NOMO-1 treated with DMSO at 0.1 percent for 48 hours (cell line): ENCODE results near the gene ZFYVE28.

Experiments used
- DNase-seq: peaks from one replicate; lab custom pipeline; 2025; ENCODE audit not compliant: unreplicated experiment; lab: John Stamatoyannopoulos, UW

Gene ZFYVE28

DNA sequence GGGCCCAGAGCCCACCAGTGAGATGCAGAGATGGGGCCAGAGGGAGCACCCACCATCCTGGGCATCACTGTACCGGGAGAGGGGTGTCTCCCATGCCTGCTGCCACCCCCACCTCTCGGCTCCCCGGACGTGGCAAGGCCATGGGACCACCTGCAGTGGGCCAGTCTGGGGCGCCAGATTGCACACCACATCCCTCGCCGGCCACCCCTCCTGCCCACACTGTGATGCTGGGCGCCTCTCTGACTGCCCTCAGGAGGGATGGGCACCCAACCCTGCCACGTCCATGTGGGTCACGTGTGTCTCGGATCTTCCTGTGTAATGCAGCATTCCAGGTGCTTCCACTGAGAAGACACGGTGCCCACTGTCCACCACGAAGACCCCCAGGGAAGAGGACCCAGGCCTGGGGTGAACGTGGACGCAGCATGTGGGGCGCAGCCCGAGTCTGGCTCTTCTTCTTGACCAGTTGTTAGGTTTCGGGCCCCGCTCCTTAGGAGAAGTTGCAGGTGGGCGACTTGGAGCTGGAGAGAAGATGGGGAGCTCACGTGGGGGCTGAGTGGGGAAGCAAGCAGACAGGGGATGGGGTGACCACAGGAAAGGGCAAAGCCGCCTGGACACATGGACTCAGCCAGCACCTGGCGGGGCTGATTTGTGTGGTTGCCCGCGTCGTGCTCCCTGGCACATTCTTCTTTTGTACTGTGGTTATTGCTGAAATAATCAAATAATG is 47.7 kb downstream of the ZFYVE28 start:
- DNase-seq, result no peak

DNA sequence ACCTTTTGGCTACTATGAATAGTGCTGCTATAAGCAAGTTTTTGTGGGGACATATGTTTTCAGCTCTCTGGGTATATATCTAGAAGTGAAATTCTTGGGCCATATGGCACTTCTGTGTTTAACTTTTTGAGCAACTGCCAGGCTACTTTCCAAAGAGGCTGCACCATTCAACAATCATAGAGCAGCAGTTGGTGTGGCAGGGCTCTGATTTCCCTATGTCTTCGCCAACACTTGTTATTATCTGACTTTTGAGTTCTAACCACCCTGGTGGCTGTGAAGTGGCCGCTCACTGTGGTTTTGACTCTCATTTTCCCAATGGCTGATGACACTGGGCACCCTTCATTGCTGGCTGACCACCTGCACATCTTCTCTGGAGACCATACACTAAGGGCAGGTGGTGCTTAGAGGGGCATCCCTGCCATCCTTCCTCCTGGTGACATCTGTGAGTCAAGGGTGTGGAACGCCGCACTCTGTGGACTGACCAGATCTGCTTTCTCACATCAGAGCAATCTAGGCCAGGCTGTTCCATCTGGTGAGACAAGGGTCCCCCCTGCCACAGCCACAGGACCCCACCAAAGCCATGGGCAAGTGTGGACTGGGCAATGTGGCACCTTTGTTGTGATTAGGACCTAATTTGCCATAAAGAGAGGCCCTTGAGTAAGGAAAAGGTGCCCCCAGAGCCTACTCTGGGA is 49.6 kb downstream of the ZFYVE28 start:
- no peak for DNase-seq

DNA sequence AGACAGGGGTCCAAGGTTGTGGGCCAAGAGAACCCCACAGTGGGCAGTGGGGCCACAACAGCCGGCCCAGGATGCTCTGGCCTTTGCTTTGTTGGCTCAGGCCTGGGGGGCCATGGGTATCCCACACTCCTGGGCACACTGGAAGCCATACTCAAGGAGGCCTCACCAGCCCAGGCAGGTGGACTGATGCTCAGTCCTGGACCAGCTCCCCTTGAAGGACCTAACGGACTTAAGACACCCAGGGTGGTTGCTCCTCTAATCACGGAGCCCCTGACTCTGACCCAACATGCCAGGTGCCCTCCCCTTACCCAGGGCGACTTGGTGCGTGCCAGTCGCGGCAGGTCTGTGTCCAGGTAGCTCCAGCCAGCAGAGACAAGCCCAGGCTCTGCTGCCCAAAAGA is 50.8 kb downstream of the ZFYVE28 start:
- DNase-seq, result no peak

DNA sequence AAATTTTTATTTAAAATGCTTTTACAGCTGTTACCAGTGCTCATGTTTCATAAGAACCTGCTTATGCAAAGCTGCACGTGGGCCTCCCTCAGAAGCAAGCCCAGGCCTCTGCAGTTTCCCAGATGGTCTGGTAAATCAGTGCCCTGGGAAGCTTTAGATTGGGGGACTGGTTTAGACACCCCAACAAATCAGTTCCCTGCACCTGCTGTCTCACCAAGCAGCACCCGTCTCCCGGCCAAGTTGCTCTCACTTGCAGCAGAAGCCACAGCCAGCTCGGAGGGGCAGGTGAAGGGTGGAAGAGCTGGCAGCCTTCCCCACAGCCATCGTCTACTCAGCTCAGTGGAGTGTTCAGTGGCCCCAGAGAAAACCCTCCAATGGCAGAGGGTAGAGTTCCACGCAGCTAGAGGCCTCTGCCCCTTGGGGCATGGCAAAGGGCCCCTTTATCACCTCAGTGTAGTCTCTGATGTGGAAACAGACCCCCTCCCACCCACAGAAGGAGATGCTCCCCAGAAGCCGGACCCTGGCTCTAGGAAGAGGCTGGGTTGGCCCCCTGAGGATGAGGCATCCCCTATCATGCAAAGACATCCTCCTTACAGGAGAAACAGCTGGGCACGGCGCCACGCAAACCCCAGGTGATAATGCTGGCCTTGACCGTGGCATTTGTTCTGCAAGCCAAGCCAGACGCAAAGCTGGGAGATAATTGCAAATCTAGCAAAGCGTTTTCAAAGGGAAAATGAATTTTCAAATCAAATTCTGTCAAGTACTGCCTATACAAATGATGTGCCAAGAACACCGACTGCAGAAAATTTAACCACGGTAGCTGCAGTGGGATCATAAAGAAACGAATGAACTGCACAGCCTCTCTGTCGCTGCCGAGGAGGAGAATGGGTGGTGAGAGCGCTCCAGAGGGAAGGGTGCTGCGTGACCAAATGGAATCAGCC is 51.9 kb downstream of the ZFYVE28 start:
- DNase-seq, result no peak

DNA sequence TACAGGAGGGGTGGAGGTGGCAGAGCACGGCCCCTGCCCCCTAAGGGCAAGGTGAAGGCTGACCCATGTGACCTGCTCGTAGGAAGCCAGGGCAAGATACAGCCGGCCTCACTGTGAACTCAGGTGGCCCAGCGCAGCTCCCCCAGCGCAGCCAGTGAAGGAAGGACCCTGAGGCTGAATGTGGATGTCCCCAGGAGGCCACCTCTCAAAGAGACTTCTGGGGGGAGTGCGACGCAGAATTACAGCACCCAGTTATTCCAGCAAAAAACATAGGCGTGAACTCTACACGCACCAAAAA is 52.6 kb downstream of the ZFYVE28 start:
- DNase-seq, result no peak

DNA sequence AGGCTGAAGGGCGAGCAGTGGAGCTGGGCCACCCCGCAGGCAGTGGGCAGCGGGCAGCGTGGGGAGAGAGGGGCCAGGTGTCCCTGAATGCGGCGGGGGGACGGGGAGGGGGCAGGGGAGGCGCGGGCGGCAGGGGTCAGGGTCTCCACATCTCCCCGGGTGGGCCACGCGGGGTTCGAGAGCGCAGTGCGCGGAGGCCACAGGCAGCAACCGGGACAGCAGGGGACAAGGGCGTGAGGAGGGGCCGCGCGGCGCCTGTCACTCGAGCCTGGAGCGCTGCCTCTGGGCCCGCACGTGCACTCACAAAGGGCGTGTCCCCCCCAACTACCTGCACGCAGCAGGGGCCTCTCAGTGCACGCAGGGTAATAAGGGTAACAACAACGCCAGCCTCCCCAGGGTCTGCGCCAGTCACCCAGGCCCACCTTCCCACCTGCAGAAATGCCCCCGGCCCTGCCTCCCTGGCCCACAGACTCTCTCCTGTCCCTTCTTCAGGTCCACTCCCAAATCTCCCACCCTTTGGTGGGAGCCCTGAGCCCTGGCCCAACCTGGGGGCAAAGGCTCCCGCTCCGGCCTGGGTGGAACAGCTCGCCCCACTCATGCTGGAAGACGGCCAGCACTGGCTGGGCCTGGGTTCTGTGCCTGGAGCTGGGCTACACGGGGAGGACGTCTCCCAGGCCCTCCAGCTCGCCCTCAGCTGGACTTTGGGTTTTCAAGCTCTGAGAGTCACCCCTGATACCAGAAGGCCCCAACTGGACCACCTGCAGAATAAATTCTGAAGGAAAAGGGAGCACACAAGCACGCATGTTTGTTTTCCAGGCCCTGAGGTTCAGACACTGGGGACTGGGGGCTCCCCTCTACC is 53.2 kb downstream of the ZFYVE28 start:
- DNase-seq, result no peak

DNA sequence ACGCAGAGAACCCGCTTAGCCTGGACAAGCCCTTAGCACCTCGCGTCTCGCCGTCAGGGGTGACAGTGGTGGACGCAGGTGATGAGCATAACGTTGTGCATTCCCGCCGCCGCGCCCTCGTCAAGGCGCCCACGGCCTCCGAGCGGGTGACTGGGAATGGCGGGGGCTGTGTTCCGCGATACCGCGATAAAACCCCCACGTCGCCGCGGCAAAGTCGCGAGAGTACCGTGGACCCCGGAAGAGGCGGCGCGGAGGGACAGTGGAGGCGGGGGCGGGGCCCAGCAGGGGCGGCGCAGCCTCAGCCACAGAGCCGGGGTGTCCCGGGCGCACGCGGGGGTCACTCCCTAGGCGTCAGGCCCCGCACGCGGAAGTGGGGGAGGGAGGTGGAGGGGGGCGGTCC is 53.8 kb downstream of the ZFYVE28 start:
- no peak for DNase-seq

DNA sequence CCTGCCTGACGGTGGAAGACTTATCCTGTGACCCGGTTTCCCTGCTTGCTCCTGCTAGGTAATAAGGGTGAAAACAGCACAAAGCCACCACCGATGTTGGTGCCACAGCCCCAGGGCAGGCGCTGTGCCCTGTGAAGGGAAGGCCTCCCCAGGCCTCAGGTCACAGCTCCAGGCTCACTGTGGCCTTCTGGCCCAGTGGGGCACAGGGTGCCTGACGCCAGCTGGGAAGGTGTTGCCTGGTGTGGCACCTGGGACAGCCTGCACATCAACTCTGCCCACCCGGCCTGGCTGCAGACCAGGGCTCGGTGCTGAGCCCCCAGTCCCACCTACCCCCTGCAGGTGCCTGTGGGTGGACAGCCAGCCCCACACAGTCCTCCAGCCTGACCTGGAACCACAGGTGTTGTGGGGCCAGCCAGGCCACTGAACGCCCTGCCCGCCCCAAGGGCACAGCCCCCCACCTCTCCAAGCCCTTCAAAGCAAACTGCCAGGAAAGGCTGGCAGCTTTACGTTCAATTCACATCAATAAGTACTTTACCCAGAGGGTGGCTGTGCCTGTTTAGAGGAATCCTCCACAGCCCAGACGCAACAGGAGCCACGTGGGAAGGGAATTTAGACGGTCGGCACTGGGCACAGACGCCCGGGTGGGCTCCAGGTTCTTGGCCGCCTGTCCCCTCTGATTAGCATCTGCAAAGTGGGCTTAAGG is 54.3 kb downstream of the ZFYVE28 start:
- no peak for DNase-seq

DNA sequence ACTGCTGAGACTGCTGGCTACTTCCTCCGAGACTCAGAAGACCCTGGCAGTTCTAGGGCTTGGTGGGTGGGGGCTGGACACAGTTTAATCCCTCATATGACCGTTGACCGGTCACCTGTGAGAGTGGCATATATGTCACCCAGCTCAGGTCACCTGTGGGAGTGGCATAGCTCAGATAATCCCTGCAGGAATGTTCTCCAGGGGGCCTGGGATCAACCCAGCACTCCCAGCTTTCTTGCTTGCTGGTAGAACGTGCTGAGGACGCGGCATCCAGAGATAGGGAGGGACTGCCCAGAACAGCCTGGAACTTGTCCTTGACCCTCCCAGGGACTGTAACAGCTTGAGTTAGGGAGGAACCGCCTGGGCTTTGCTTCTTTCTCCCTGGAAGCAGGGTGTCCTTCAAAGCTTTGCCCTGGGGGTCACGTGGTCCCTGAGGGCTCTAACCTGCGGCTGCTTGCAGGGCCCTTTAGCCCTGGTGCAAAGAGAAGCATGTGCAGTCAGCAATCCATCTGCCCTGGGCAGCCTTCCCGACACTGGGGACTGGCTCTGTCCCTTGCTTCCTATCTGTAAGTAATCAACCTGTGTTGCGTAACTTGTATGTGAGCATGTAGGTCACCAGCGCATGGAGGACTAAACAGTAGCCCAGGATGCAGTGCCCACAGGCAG is 55.3 kb downstream of the ZFYVE28 start:
- peak; percentile 14 for DNase-seq

DNA sequence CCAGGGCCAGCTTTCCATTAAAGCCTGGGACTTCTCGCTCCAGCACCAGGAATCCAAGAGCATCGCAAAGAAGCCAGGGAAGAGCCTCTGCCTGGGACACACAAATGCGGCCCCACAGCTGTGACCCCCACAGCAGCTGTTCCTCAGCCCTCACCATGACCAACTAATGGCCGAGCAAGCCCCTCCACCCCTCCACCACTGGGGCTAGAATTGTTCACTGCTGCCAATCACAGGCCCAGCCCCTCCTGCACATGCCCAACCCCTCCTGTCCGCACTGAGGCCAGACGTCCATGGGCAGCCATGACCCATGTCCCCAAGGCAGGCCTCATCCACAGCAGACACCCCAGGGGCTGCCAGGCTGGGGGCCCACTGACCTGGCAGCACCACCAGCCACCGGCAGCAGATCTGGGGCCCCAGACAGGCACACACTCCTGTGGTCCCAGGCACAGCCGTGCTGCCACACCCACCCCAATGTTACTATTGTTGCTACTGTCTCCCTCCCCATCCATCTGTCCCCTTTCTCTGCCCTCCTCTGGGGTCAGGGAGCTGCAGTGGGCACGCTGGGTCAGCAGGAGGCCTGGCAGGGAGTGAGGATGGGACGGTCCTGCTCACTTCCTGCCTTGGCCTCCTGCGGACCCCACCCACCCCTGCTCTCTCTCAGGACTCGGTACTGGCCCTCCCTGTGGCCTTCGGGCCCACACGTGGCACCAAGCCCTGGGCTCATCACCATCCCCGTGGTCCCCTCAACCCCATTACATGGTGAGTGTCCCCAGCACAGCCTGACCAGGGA is 56.0 kb downstream of the ZFYVE28 start:
- no peak for DNase-seq

DNA sequence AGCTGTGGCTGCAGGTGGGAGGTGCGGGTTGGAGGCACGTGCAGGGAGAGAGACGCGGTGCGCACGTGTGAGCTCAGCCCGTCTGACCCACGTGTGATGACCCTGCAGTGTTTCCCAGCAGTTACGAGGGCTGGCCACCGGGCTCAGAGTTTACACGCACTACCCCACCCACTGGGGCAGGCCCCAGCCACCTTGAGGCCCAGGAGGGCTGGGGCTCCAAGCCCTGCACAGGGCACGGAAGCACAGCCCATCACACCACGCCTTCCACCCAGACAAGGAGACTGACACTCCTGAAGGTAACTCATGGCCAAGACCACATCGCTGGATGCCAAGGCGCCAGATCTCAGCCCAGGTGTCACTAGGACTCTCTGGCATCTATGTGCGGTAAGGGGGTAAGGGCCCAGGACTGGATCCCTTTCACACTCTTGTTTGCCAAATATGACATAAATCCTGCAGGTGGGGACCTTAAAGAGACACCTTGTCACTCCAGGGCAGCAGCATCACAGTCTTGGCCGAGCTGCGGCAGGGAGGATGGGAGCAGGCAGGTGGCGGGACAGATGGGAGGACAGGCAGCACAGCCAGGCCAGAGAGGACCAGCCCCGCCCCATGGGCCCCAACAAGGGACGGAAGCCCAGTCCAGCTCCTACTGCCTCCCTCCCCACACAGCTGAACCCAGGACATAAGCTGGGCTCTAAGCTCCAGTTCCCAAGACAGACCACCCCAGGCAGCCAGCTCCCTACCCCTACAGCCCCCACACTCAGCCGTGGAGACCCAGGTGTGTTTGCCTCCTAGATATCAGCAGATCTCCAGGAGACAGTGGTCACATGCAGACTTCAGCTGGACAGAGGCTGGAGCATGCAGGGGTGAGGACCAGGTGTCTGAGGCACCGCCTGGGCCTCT is 56.8 kb downstream of the ZFYVE28 start:
- DNase-seq, result no peak

DNA sequence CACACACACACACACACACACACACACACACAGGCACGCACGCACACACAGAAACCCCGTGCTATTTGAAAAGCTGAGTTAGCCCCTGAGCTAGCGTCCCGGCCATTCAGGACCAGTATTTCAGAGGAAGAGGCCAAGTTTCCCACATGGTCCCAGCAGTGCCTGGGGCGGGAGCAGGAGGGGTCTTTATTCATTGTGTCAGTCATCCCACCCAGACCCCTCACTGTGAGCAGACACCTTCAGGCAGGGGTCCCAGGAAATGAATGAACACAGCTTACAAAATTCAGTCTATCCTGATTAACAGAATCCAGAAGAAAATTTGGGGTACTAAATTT is 58.1 kb downstream of the ZFYVE28 start:
- no peak for DNase-seq

DNA sequence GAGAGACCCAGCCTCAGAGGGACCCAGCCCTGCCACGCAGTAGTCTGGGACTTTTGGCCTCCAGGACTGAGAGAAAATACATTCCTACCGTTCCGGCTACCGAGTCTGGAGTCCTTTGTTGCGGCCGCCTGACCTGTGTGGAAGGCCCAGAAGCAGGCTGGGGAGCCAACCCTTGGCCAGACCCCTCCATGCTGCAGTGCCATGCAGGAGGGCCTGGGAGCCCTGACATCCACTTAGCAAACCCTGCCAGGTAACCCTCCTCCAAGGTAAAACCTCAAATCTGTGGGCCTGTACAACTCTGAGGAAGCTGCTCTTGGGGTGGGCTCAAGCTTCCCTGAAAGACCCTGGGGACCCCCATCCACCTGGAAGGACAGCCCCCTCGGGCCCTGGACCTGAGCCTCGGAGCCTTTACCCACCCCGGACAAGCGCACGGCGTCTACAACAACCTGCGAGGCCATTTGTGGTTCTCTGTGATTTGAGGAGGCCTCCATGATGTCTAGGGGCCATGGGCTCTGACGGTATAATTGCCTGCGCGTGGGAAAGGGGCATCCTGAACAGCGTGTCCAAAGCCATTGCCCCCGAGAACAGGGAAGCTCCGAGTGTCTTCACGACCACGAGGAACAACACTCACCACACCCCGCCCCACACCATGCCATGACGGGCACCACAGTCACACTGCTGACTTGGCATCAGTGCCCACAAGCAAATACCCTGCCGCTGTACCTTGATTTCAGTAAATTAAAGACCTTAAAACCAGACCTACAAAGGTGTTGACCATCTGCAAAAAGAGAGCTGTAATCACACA is 58.7 kb downstream of the ZFYVE28 start:
- DNase-seq, result no peak

DNA sequence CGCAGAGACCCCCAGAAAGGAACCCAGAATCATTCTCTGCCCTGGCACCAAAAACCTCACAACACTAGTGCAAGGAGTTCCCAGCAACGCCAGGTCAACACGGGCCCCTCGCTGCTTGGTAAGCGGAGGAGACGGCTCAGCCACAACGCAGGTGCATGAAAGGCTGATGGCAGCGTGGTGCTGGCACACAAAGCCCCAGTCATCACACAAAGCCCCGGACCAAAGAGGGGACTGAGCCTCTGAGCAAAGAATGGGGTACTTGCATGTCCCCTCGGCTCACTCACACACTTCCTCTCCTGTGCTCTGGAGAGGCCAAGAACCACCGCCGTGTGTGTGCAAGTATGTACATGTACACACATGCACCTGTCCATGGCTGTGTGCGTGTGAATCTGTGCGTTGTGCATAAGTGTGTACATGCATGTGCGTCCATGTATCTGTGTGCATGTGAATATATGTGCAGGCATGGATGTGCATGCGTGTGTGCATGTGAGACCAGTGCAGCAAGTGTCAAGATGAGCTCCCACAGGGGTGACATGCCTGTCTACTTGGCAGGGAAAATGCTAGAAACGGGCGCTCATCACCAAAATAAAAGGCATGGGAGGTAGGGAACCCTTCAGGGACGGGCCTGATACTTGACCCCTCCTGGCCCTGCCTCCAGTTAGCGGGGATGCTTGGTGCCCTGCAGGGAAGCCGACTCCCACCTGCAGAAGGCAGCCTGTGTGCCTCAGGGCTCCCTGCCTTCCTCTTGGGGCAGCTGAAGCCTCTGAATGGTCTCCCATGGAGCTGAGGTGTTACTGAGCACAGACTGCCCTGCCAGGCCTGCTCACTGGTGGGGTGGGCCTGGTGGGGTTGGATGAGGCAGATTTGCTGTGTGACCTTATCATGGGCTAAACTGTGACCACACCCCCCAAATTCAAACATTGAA is 60.4 kb downstream of the ZFYVE28 start:
- DNase-seq, result no peak

DNA sequence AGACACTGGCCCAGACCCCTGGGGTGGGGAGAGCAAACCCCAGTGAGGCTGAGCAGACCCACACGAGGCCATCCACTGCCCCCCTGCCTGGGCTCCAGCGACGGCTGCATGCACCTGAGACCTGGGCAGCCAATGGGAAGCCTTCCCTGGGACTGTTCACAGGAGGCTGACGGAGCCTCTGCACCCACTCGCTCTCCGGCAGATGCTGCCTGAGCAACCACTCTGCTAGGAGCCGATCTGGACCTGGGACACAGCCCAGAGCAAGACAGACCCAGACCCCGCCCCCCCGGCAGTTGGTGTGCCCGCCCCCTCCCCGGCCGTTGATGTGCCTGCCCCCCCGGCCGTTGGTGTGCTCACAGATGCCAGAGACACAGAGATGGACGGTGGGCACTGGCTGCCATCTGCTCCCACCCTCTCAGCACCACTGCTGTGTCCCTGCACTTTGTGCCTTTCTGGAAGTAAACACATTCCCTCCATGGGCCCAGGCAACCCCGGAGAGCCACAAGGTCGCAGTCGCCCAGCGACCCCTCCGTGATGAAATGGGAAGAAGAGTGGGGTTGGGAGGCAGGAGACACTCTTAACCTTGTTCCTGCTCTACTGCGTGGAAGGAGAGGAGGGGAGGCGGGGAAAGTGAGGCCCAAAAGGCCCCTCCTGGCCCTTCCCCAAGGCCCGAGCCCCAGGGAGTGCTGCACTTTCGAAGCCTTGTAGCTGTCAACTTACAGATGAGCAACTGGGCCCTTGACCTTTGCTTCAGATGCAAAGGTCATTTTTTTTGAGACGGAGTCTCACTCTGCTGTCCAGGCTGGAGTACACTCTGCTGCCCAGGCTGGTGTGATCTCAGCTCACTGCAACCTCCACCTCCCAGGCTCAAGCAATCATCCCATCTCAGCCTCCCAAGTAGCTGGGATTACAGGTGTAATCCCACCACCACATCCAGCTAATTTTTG is 62.0 kb downstream of the ZFYVE28 start:
- DNase-seq, result no peak
